ENCODE data around the gene A1CF. TPM values are rescaled to one million over a fixed set of nuclear protein-coding genes. Genes with fewer than 3 reads are reported as not detected.

A1CF gene
- polyA plus RNA-seq, 1 experiment = not detected

DNA sequence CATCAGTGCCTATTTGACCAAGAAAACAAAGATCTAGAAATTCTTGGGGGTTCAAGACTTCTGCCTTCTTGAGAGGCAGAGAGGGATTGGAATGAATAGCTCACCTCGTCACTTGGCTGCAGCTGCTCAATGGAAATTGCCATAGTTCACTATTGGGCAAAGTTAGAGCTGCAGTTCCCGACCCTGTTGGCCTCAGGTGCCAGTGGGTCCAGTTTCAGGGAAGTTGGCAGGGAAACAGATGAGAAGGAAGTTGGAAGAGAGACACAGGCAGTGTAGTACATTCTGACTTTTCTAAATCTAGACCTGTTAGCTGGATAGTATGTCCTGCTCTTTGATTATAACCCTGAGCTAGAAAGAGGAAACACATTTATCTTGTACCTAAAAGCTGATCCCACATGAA, 19.1 kb downstream of the A1CF start:
- CTCF ChIA-PET = no interaction called here

DNA sequence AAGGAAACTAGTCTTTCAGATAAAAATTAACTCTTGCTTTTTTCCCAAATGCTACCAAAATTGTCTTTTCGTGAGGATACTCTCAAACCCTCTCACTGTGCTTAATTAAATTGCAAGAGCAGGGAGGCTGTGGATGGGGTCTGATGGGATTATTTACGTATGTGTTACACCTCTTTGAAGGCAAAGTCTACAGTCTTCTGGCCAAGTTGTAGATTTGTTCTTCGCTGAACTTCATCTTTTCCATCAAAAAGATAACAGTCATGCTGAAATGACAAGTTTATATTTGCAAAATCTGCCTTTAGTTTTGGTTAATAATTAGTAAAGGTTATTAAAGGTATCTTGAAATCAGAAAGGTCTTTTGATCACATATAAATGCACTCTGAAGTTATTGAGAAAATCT, 22.7 kb downstream of the A1CF start:
- ChIA-PET POLR2A (no interaction called here), CTCF (no interaction called here)
- no peak for DNase-seq (ENCODE audit: low read depth, low spot score)
- Histone ChIP-seq H3K27ac (ENCODE audit: low read depth, low read length) (no peak overlapping the region), H3K4me3 (ENCODE audit: low read depth, low read length) (no peak overlapping the region), H3K9me3 (ENCODE audit: control insufficient read depth, insufficient read depth, low read length) (no peaks in the 10 kb centered on the region), H3K27me3 (ENCODE audit: control insufficient read depth, insufficient read depth, low read length) (no peaks in the 10 kb centered on the region)
- TF ChIP-seq, protein P1, sequence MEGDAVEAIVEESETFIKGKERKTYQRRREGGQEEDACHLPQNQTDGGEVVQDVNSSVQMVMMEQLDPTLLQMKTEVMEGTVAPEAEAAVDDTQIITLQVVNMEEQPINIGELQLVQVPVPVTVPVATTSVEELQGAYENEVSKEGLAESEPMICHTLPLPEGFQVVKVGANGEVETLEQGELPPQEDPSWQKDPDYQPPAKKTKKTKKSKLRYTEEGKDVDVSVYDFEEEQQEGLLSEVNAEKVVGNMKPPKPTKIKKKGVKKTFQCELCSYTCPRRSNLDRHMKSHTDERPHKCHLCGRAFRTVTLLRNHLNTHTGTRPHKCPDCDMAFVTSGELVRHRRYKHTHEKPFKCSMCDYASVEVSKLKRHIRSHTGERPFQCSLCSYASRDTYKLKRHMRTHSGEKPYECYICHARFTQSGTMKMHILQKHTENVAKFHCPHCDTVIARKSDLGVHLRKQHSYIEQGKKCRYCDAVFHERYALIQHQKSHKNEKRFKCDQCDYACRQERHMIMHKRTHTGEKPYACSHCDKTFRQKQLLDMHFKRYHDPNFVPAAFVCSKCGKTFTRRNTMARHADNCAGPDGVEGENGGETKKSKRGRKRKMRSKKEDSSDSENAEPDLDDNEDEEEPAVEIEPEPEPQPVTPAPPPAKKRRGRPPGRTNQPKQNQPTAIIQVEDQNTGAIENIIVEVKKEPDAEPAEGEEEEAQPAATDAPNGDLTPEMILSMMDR (IDR thresholded peaks at IDR 0.05; ENCODE audit: low read depth, low read length) = no peak

More for the DNA sequence above, 19.1 kb downstream of the A1CF start:
- H3K27me3 ChIP-seq (ENCODE audit: control insufficient read depth, insufficient read depth, low read length) = no peaks in the 10 kb centered on the region
- no peak for DNase-seq (ENCODE audit: low read depth, low spot score)
- TF ChIP-seq, protein P1 (IDR thresholded peaks at IDR 0.05; ENCODE audit: low read depth, low read length) = no peak
- no peak overlapping the region for H3K4me3 ChIP-seq (ENCODE audit: low read depth, low read length)
- H3K9me3 ChIP-seq (ENCODE audit: control insufficient read depth, insufficient read depth, low read length) = no peaks in the 10 kb centered on the region
- POLR2A ChIA-PET = no interaction called here
- H3K27ac ChIP-seq (ENCODE audit: low read depth, low read length) = no peak overlapping the region

GRCh38 chr10:50861370-50861769, 24.1 kb downstream of the A1CF start:
- ChIA-PET CTCF (no interaction called here), POLR2A (no interaction called here)
- TF ChIP-seq, protein P1 (IDR thresholded peaks at IDR 0.05; ENCODE audit: low read depth, low read length) = no peak
- H3K27me3 ChIP-seq (ENCODE audit: control insufficient read depth, insufficient read depth, low read length) = no peaks in the 10 kb centered on the region
- no peak overlapping the region for H3K4me3 ChIP-seq (ENCODE audit: low read depth, low read length)
- H3K9me3 ChIP-seq (ENCODE audit: control insufficient read depth, insufficient read depth, low read length) = no peaks in the 10 kb centered on the region
- no peak for DNase-seq (ENCODE audit: low read depth, low spot score)
- H3K27ac ChIP-seq (ENCODE audit: low read depth, low read length) = no peak overlapping the region

DNA sequence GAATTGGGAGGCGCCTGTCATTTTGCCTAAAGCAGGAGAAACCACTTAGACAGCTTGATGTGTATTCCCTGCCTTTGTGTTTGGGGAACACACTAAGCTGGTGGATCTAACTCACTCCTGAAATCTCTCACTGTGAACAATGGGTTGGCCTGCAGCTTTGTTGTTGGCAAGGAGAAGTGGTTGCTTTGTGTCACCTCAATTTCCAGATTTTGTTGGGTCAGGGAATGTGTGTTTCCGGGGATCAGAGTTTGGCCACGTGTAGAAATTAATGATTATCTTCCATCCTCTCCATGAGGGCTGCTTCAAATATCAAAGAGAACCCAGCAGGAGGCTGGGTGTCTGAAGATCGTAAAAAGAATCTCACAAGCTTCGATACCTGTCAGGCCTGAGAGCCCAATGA, 27.8 kb downstream of the A1CF start:
- Histone ChIP-seq H3K27me3 (ENCODE audit: control insufficient read depth, insufficient read depth, low read length) (no peaks in the 10 kb centered on the region), H3K27ac (ENCODE audit: low read depth, low read length) (no peak overlapping the region), H3K9me3 (ENCODE audit: control insufficient read depth, insufficient read depth, low read length) (no peaks in the 10 kb centered on the region), H3K4me3 (ENCODE audit: low read depth, low read length) (no peak overlapping the region)
- DNase-seq (ENCODE audit: low read depth, low spot score) = no peak
- ChIA-PET CTCF (no interaction called here), POLR2A (no interaction called here)
- TF ChIP-seq, protein P1 (IDR thresholded peaks at IDR 0.05; ENCODE audit: low read depth, low read length) = no peak

DNA sequence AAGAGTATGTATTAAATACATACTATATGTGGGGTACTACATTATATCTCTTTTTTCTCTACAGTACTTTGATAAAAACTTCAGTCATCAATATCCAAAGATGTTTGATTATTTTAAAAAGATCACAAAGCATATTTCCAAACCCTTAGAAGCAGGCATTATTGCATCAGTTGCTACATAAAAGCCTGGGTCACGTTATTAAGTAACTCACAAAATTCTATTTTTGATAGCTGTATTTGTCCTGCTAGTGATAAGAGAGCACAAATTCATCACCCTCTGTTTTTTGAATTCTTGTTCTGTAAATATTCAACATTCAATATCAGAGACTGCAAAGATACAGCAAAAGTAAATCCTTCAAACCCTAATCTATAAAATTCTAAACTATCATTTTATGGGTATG, 30.0 kb downstream of the A1CF start:
- H3K9me3 ChIP-seq (ENCODE audit: control insufficient read depth, insufficient read depth, low read length) = no peaks in the 10 kb centered on the region
- H3K27ac ChIP-seq (ENCODE audit: low read depth, low read length) = no peak overlapping the region
- ChIA-PET CTCF (no interaction called here), POLR2A (no interaction called here)
- no peaks in the 10 kb centered on the region for H3K27me3 ChIP-seq (ENCODE audit: control insufficient read depth, insufficient read depth, low read length)
- no peak overlapping the region for H3K4me3 ChIP-seq (ENCODE audit: low read depth, low read length)
- TF ChIP-seq, protein P1 (IDR thresholded peaks at IDR 0.05; ENCODE audit: low read depth, low read length) = no peak
- DNase-seq (ENCODE audit: low read depth, low spot score) = no peak
